HG03095 (cell line): ENCODE data around the gene TMEM219.
A peak's percentile ranks its signal among the peaks of the same experiment; 100 is the strongest.
"Not testable (repeated sequence)": the region's sequence is repeated elsewhere in the genome, so short reads cannot be mapped to it uniquely, and the experiment has no call there.

ENCODE experiments used
- ATAC-seq: cut with Tn5 transposase; IDR thresholded peaks from one replicate; pipeline ENCODE4 v1.9.1; 2021; ENCODE audit warnings: moderate library complexity; ENCODE audit not compliant: unreplicated experiment

Gene TMEM219

DNA sequence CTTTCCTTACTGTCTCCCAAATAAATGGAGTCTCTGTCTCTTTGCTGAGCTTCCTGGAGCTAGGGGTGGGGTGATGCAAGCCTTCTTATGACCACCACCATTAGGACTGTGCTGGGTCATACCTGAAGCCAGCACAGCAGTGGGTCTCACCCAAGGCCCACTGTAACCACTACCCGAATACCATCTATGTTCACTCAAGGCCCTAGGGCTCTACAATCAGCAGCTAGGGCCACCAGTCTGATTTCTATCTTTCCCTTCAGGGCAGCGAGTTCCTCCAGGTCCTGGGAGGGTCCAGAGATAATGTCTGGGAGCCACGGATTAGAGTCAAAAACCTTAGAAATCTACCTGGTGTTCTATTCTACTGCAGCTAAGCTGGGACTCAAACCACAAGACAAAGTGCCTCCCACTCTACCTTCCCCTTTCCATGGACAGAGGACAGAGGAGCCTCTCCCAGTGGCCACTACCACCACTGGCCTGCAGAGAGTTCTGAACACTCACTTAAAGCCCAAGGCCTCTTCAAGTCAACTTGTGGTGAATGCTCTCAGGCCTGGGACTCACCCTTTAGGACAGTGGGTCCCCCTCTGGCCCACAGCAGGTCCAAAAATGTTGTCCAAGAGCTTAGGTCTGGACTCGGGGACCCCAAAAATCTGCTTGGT, 10.9 kb upstream of the TMEM219 start:
- ATAC-seq = no peak

DNA sequence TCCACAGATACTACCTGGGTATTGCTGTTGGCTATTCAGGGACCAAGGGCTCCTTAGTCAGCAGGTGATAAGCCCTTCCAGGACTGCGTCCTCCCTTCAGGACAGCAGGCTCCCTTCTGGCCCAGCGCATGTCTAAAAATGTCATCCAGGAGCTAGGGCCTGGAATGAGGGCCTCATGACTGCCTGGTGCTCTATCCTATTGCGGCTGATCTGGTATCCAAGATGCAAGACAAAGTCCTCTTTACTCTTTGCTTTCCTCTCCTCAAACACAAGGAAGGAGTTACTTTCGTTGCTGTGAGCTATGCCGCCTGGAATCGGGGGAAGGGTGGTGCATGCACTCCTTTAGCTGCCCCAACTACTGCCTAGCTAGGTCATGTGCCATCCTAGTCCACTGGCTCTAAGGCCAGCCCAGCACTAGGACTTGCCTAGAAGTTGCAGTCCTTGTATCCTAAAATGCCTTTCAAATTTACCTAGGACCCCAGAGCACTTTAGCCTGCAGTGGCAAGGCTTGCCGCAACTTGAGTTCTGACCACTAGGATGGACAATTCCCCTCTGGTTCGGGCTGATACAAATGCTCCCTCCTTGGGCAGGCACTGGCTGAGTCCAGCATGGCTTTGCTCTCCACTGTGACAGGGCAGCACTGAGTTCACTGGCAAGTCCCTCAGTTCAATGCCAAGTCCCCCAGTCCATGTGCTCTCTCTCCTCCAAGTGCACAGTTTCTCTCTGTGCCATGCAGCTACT, 10.1 kb upstream of the TMEM219 start:
- ATAC-seq = no peak

DNA sequence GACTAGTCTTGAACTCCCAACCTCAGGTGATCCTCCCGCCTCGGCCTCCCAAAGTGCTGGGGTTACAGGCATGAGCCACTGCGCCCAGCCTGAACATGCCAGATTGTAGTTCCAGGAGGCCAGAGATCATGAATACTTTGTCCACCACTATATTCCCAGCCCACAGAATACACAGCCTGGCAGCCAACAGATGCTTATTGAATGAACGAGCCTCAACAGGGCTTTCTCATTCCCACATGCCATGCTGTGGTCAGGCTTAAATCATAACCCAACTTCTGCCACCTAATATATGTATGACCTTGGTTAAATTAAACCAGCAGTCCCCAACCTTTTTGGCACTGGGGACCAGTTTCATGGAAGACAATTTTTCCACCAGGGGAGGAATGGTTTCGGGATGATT, 3.1 kb upstream of the TMEM219 start:
- ATAC-seq = no peak

DNA sequence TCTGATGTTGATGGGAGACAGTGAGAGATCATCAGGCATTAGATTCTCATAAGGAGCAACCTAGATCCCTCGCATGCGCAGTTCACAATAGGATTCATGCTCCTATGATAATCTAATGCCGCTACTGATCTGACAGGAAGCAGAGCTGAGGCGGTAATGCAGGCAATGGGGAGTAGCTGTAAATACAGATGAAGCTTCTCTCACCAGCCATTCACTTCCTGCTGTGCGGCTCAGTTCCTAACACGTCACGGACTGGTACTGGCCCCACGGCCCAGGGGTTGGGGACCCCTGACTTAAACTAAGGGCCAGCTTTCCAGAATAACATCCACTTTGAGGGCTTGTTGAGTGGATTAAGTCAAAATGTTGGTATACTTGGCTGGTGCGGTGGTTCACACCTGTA, 2.6 kb upstream of the TMEM219 start:
- no peak for ATAC-seq

DNA sequence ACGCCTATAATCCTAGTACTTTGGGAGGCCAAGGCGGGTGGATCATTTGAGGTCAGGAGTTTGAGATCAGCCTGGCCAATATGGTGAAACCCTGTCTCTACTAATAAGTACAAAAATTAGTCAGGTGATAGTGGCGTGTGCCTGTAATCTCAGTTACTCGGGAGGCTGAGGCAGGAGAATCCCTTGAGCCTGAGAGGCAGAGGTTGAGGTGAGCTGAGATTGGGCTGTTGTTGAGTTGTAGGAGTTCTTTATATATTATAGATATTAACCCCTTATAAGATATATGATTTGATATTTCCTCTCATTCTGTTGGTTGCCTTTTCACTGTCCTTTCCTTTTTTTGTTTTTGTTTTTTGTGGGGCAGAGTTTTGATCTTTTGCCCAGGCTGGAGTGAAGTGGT, 2.1 kb upstream of the TMEM219 start:
- not testable (repeated sequence) for ATAC-seq

DNA sequence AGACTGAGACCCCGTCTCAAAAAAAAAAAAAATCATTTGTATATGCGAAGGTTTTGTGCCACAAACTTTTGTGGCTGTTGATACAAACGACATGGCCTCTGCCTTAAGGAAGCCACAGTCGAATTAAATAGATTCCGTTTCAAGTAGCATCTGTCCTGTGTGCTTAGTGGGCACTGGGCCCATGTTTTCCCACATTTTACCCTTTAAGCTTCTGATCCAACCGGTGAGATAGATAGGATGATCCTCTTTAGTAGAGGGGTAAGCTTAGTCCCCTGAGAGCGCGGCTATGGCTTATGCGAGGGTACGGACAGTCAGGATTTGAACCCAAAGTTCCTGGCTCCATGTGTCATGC, 776 bp upstream of the TMEM219 start:
- no peak for ATAC-seq

DNA sequence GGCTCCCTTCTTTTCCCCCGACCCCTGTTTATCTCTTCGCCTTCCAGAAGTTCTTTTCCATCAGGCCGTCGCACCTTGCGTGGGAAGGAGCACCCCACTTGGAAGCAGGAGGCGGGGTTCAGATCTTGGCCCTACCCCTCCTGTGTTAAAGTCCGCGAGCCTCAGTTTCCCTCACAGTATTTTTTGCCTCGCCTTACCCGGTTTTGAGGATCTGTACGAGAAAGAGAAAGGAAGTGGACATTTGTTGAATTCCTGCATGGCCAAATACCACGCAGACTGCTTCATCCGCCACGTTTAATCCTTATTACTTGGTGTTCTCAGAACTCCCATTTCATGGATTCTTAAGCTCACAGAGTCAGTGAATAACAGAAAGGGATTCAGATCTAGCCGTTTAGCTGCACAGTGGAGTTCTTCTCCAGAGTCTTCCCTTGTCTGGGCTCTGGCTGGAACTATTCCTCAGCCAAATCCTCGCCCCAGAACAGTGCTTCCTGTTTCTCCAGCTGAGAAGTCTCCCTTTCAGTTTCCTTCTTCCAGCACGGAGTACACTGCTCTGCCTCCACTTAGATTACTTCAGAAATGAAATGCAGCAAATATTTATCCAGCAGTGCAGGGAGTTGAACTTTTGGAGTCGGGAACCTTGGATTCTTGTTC, 590 bp downstream of the TMEM219 start:
- ATAC-seq = no peak

DNA sequence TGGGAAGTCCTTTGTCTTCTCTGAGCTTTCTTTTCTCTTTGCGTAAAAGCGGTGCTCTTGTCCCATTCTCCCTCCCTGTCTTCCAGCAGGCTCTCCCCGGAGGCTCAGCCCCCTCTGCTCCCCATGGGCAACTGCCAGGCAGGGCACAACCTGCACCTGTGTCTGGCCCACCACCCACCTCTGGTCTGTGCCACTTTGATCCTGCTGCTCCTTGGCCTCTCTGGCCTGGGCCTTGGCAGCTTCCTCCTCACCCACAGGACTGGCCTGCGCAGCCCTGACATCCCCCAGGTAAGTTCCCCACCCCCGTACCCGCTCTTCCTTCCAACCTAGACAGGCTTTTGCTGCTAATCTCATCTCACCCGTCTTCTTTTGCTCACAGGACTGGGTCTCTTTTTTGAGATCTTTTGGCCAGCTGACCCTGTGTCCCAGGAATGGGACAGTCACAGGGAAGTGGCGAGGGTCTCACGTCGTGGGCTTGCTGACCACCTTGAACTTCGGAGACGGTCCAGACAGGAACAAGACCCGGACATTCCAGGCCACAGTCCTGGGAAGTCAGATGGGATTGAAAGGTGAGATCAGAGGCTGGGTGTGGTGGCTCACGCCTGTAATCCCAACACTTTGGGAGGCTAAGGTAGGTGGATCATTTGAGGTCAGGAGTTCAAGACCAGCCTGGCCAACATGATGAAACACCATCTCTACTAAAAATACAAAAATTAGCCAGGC, 1.3 kb downstream of the TMEM219 start:
- ATAC-seq = no peak

DNA sequence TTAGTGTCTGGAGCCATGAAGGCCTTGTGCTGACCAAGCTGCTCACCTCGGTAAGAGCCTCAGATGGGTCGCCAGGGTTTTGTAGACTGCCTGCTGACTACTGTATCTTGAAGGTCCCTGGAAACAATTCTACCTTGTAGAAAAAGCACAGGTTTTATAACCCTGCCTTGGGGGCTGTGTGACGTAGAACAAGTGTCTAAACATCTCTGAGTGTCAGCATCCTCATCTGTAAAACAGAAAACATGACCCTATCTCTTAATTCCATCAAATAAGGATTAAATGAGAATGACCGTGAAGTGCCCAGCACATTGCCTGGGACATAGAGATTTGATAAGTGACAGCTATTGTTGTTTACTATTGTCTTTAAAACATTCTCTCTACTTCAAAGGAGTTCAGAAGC, 6.3 kb downstream of the TMEM219 start:
- ATAC-seq = no peak

DNA sequence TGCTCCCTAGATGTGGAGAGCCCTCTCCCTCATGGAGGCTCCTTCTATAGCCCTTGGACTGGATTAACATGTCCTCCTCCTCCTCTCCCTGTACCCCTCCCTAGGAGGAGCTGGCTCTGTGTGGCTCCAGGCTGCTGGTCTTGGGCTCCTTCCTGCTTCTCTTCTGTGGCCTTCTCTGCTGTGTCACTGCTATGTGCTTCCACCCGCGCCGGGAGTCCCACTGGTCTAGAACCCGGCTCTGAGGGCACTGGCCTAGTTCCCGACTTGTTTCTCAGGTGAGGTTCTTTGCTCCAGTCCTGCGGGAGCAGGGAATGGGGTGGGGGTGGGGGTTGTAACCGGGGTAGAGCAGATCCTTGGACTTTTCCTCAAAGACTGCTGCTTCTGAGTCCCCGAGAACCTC, 9.4 kb downstream of the TMEM219 start:
- ATAC-seq = no peak

DNA sequence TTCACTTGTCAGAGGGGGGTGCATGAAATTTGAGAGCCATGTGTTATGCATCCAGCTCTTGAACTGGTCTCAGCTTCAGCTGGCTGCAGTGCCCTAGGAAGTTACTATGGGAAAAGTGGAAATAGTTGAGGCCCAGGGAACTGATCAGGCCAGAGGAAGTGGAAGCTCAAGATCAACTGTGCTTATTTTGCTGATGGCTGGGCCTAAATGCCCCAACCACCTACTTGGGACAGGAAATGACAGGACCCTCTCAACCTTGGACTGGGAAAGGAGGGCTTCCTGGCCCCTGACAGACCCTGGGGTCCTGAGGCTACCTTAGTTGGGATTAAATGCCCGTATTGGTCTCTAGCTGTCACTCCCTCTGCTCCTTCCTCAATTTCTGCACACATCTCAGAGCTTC, 10.6 kb downstream of the TMEM219 start:
- ATAC-seq = no peak

DNA sequence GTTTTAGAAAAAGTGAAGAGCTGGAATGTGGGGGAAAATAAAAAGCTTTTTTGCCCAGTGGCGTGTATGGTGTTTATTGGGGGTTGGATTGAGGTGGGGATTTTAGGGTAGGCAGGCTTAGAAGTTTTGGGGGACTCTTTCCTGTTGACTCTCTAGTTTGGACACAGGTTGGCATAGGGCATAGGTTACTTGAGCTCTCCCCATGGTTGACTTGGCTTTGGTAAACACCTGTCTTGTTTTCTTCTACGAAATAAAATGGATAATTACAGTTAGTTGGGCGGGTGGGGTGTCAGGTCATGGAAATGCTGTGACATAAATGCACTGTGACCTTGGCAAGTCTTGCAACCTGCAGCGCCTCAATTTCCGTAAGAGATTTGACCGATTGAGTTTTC, 11.1 kb downstream of the TMEM219 start:
- no peak for ATAC-seq

DNA sequence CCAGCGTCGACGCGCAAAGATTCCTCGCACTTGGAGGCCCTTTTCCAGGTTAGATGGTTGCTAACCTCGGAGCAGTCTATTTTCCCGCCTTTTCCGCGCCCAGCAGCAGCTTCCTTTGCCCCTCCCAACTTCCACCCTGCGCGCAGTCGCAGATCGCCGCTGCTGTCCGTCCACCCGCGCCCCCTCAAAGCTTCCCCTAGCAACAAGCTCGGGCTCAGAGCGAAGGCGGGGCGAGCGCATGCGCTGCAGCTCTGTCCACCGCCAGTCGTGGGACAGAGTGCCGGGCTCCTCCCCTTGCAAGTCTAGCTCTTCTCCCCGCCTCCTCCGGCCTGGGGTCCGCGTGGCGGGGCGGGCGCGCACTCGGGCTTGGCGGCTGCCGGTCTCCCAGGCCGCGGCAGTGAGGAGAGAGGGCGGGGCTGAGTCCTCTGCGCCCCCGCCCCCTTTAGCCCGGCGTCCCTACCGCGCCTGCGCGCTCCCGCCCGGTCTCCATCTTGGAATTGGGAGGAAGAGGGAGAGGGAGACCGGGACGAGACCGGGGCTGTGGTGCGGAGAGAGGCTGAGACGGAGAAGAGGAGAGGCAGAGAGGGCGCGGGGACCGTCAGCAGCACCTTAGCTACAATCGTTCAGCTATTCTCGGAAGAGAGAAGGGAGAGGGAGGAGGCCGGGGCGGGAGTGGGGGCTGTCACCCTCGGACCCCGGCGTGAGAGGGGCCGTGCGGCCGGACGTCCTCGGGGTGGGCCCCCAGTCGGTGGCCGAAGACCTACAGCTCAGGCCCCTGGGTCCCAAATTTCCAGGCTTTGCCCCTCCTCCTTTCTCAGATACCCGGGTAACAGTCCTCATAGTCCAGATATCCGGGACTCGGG, 11.7 kb downstream of the TMEM219 start, which contains the start of gene TAOK2:
Gene TAOK2, plus strand, starts transcription at position 485 of the 863 bp plus-strand sequence. CDS start 3,905 bp downstream, outside the sequence.
- ATAC-seq = peak; percentile 79

DNA sequence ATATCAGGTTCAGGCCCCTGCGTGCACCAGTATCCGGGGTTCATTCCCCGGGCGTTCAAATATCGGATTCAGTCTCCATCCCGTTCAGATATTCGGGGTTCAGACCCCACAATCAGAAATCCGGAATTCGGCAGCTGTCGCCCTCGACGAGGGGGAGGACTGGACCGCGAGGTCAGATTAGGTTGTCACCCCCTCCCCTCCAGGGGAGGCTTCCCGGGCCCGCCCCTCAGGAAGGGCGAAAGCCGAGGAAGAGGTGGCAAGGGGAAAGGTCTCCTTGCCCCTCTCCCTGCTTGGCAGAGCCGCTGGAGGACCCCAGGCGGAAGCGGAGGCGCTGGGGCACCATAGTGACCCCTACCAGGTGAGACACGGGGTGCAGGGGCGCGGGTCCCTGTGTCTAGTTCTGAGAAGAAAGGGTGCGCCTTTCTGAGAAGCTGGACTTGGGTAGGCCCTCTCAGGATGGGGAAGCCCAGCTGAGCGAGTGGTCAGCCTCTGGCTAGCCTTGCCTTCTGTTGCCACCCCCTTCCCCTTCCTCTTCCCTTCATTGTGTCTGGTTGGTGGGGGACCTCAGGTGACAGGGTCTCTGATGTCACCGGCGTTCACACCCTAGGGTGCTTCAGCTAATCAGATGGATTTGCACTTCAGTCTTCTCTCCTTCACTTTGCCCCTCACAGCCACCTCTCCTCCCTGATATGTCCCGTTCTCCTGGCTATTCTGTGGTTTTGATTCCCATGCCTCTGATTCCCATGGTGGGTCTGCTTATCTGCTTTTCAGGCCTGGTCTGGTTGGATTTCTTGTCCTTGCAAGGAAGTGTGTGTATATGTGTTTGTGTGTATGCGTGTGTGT, 12.6 kb downstream of the TMEM219 start:
- ATAC-seq = no peak

DNA sequence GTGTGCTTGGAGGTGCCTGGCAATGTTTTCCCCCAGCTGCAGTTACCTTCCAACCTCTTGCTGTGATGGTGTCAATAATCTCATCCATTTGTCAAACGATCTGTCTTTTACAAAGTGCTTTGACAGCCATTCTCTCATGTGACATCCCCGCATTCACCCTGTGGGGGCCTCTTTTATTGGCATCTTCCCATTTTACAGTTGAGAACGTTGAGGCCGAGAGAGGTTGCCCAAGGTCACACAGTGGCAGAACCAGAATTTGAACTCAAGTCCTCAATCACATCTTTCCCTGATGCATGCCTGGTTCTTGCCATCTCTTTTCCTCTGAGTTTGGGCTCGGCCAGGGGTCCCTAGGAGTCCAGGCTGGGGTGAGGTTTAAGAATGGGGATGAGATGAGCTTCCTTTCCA, 13.3 kb downstream of the TMEM219 start:
- ATAC-seq = no peak

DNA sequence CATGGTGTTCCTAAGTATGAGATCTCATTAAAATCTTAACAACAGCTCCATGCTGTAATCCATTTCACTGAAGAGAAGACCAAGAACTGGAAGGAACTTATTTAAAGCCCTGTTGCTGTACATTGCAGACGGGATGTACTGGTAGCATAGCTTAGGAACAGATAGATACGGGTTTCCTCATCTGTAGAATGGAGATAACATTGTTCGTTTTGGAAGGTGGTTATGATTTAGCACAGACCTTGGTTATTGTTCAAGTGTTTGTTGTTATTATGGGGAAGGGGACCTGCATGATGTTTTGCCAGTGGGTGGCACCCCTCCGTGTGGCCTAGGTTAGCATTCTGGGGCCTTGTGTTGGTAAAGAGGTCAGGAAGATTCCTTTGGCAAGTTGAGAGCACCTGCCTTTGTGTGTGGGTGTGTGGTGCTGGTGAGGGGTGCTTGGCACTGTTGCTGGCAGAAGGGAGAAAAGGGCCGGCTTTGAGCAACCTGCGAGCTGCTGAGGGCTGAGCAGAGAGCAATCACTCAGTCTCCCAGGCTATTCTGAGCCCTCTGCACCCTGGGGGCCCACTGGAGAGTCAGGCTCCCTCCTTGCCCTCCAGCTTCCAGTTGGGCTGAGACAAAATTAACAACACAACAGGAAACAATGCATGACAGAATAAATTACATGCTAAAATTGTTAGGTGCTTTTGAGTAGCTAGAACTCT, 14.1 kb downstream of the TMEM219 start:
- no peak for ATAC-seq

DNA sequence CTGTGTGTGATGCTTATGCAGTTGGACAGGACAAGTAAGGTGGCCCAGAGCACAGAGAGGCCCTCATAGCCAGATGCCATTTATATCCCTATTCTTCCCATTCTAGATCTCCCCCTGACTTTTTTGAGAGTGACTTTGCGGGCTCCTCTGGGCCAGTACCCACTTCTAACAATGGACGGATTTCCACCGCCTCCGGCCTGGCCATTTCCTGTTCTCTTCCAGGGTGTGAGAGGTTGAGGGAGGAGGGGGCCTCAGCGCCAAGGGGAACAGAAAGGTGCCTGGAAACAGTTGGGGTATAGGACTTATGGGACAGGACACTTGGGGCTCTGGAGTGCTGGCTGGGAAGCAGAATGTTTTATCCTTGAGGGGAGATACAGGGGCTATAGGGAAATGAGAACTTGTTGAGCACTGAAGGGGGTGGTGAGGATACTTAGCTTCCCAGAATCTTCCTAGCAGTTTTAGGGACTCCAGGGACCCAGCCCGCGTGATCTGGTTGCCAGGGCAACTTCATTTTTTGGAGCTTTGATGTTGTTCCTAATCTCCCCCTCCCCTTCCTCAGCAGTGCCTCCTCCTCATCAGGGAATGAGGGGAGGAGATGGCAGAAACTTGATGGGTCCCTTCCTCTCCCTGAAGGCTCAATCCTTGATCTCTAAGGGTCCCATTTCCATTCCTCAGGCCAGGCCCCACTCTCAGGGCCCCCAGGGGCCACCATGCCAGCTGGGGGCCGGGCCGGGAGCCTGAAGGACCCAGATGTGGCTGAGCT, 15.4 kb downstream of the TMEM219 start:
- ATAC-seq = no peak

DNA sequence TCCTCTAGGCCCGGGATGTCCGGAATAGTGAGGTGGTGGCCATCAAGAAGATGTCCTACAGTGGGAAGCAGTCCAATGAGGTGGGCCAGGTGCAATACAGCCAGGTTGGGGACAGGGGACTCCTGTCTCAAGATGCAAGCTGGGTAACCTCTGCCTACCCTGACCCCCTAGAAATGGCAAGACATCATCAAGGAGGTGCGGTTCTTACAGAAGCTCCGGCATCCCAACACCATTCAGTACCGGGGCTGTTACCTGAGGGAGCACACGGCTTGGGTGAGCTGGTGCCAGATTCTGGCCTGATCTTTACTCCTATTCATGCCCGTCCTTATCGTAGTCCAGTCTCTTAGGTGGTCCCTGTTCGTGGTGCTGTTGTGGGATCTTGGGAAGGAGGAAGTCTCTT, 16.2 kb downstream of the TMEM219 start:
- ATAC-seq = no peak
